Testis (tissue), 3 donors: ENCODE results near the gene AGBL4. TPM values are rescaled to one million over a fixed set of nuclear protein-coding genes. Genes with fewer than 3 reads are reported as not detected.

Experiments
- DNase-seq: peaks from one replicate; pipeline ENCODE4 v3.0.0-alpha.2; 2019
- H3K27ac ChIP-seq, 2 donors: fragments of 200-600 bp; sonication (generic); one replicate each; pipeline ENCODE4 v1.5.1; 2019
- H3K27me3 ChIP-seq: fragments of 200-600 bp; sonication (generic); one replicate; pipeline ENCODE4 v1.5.1; 2019
- H3K36me3 ChIP-seq: fragments of 200-600 bp; sonication (generic); one replicate; pipeline ENCODE4 v1.5.1; 2017; ENCODE audit warnings: low read depth; ENCODE audit errors: missing control alignments
- H3K4me1 ChIP-seq: fragments of 200-600 bp; sonication (generic); one replicate; pipeline ENCODE4 v1.5.1; 2019
- H3K4me3 ChIP-seq, 2 donors: fragments of 200-600 bp; sonication (generic); one replicate each; pipeline ENCODE4 v1.5.1; 2017 to 2019
- H3K9me3 ChIP-seq: fragments of 200-600 bp; sonication (generic); one replicate; pipeline ENCODE4 v1.5.1; 2017
- POLR2A ChIP-seq: fragments of 450-650 bp; IDR thresholded peaks from one replicate; pipeline ENCODE4 v1.6.1; 2017; ENCODE audit warnings: antibody characterized with exemption, mild to moderate bottlenecking, moderate library complexity
- WGBS, 2 donors: methylation state at CpG; one replicate each; pipeline ENCODE4 v1.1.5; 2018; 5-methylcytosine and 5-hydroxymethylcytosine counted together
- intact Hi-C: fragments of 100-400 bp; cut with DNase I; formaldehyde crosslinking; loops from one replicate; pipeline ENCODE4 v1.15.1; 2023; ENCODE audit warnings: low total_unique reads
- polyA plus RNA-seq: library from polyadenylated mRNA; stranded (reverse); fragments of 350-450 nt; fragmentation: Illumina TruSeq; extraction: RNeasy Lipid Tissue Mini Kit (QIAGEN cat#74804); gene quantifications from one replicate; pipeline ENCODE4 v1.2.3, GENCODE V29; 2014; ENCODE audit warnings: low read depth, low replicate concordance; ENCODE audit not compliant: insufficient read depth
- total RNA-seq, 2 donors: library from RNA; depleted of rRNA; stranded (reverse); fragments of >200 nt; gene quantifications; one replicate each; pipeline ENCODE4 v1.2.3, GENCODE V29; 2016
- TF ChIP-seq, protein P1 (sequence below), 3 experiments: fragments of 450-650 bp in 2 of 3; fragments of 200-600 bp in 1 of 3; sonication (generic) in 1 of 3; IDR thresholded peaks; one replicate each; pipeline ENCODE4 v1.5.1; 2016 to 2019; ENCODE audit warnings: antibody characterized with exemption in 3 of 3, mild to moderate bottlenecking in 2 of 3, moderate library complexity in 1 of 3

Gene AGBL4
- total and polyA plus RNA-seq, 3 donors from 2014 or later, result 3.3 to 6.9 (median 5.8) TPM

DNA sequence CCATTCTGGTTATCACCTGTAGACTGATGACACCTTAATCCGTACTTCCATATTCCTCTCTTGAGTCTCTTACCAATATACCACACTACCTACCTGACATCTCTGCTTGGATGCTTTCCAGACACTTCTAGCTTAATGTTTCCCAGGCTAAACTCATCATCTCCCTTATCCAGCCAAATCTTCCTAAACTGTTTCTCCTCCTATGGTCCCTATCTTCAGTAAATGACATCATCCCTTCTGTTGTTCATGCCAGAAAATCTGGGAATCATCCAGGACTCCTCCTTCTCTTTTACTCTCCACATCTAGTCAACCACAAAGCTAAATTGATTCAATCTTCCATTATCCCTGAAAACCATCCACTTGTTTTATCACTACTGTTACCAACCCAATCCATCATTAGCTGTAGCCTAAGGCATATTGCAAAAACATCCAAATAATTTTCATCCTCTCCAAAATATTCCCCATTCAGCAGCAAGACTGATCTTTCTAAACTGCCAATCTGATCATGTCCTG is 783.0 kb downstream of the AGBL4 start:
- no peaks in the 10 kb centered on the region for H3K36me3 ChIP-seq
- no peak for DNase-seq
- H3K9me3 ChIP-seq, result no peaks in the 10 kb centered on the region
- WGBS, 2 donors, result 83 to 88% methylated on average over 1 of the region's 1 CpG
- H3K4me3 ChIP-seq, result no peak overlapping the region
- no peaks in the 10 kb centered on the region for H3K4me1 ChIP-seq
- intact Hi-C loops, result no loop called here
- no peaks in the 10 kb centered on the region for H3K27me3 ChIP-seq
- no peak overlapping the region for H3K27ac ChIP-seq
- TF ChIP-seq POLR2A, result no peak
- TF ChIP-seq, protein P1, sequence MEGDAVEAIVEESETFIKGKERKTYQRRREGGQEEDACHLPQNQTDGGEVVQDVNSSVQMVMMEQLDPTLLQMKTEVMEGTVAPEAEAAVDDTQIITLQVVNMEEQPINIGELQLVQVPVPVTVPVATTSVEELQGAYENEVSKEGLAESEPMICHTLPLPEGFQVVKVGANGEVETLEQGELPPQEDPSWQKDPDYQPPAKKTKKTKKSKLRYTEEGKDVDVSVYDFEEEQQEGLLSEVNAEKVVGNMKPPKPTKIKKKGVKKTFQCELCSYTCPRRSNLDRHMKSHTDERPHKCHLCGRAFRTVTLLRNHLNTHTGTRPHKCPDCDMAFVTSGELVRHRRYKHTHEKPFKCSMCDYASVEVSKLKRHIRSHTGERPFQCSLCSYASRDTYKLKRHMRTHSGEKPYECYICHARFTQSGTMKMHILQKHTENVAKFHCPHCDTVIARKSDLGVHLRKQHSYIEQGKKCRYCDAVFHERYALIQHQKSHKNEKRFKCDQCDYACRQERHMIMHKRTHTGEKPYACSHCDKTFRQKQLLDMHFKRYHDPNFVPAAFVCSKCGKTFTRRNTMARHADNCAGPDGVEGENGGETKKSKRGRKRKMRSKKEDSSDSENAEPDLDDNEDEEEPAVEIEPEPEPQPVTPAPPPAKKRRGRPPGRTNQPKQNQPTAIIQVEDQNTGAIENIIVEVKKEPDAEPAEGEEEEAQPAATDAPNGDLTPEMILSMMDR (IDR thresholded peaks at IDR 0.05), result no peak

DNA sequence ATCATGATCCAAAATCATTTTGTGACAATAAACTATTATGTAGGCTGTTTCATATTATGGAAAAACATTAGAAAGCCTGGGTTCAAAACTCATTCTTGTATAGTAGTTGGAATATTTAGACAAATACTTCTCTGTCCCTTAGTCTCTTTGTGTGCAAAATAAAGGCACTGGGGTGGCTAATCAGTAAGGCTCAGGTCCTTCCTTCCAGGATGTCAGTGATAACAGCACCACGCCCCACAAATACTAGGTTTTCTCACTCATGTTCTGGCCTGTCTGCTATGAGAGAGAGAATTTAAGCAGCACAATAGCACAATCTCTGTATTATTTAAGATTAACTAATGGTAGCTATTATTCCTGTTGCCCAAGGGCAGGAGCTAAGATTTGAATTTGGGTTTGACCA is 788.8 kb downstream of the AGBL4 start:
- no peak overlapping the region for H3K27ac ChIP-seq
- no peaks in the 10 kb centered on the region for H3K27me3 ChIP-seq
- TF ChIP-seq, protein P1 (IDR thresholded peaks at IDR 0.05), result no peak
- TF ChIP-seq POLR2A, result no peak
- H3K36me3 ChIP-seq, result no peaks in the 10 kb centered on the region
- no peak overlapping the region for H3K4me3 ChIP-seq
- intact Hi-C loops, result no loop called here
- DNase-seq, result no peak
- H3K9me3 ChIP-seq, result no peaks in the 10 kb centered on the region
- H3K4me1 ChIP-seq, result no peaks in the 10 kb centered on the region
- 86 to 94% methylated on average over 1 of the region's 1 CpG for WGBS, 2 donors

DNA sequence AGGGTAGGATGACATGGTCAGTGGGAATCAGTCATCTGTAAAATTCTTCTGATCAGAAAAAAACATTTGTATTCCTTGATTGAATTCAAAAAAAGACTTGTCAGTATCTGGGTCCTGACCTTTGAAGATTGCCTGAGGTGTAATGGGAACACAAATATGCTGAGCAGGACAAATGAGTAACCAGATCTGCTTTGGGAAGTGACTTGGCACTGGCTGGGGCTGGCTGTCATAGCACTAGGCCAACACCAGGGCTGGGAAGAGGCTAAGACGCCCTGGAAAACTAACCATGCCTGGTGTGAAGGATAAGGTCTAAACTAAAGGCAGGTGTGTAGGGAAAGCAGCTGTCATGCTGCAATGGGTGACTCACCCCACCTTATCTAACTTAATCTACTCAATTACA is 794.2 kb downstream of the AGBL4 start:
- Histone ChIP-seq H3K9me3 (no peaks in the 10 kb centered on the region), H3K27ac (no peak overlapping the region), H3K36me3 (no peaks in the 10 kb centered on the region), H3K27me3 (no peaks in the 10 kb centered on the region), H3K4me1 (no peaks in the 10 kb centered on the region), H3K4me3 (no peak overlapping the region)
- DNase-seq, result no peak
- intact Hi-C loops, result no loop called here
- WGBS, 2 donors, result 64 to 81% methylated on average over 1 of the region's 1 CpG
- no peak for TF ChIP-seq POLR2A
- TF ChIP-seq, protein P1 (IDR thresholded peaks at IDR 0.05), result no peak

DNA sequence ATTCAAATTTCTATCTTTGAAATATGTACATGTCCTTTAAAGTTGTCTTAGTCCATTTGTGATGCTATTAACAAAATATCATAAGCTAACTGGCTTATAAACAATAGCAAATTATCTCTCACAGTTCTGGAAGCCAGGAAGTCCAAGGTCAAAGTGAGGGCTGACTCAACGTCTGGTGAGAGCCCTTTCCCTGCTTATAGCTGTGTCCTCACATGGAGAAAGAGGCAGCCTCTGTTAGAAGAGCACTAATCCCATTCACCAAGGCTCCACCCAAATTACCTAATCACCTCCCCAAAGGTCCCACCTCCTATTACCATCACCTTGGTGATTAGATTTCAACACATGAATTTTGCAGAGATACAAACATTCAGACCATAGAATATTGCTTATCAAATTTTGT is 797.0 kb downstream of the AGBL4 start:
- intact Hi-C loops, result no loop called here
- TF ChIP-seq, protein P1 (IDR thresholded peaks at IDR 0.05), result no peak
- no peak for TF ChIP-seq POLR2A
- no peak overlapping the region for H3K27ac ChIP-seq
- H3K4me1 ChIP-seq, result no peaks in the 10 kb centered on the region
- no peak for DNase-seq
- no peaks in the 10 kb centered on the region for H3K36me3 ChIP-seq
- 5 to 47% methylated on average over 1 of the region's 1 CpG for WGBS, 2 donors
- H3K4me3 ChIP-seq, result no peak overlapping the region
- H3K9me3 ChIP-seq, result no peaks in the 10 kb centered on the region
- H3K27me3 ChIP-seq, result no peaks in the 10 kb centered on the region

DNA sequence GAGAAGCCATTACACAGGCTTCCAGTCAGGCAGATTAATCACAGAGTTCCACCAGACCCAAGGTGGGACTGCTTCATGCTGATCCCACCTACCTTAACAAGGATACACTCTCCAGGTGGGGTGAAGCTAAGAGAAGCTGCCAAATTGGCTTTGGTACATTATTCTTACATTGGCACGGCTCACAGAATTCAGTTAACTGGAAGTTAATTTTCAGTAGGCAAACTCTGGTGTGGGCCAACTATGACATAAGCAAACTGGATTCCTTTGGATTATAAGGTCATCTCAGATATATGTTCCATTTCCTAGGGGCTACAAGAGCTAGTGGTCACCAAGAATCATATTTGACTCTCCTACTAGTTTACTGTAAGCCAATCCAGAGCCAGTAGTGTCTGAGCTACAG is 798.3 kb downstream of the AGBL4 start:
- no peaks in the 10 kb centered on the region for H3K4me1 ChIP-seq
- H3K36me3 ChIP-seq, result no peaks in the 10 kb centered on the region
- WGBS, 2 donors, result 92 to 95% methylated on average over 1 of the region's 1 CpG
- no peak overlapping the region for H3K4me3 ChIP-seq
- no peaks in the 10 kb centered on the region for H3K9me3 ChIP-seq
- H3K27me3 ChIP-seq, result no peaks in the 10 kb centered on the region
- TF ChIP-seq, protein P1 (IDR thresholded peaks at IDR 0.05), result no peak
- TF ChIP-seq POLR2A, result no peak
- intact Hi-C loops, result no loop called here
- DNase-seq, result no peak
- no peak overlapping the region for H3K27ac ChIP-seq
